Endothelial cell of umbilical vein (primary cell): Measurements from ENCODE around the gene CYP19A1.

Source experiments
- CTCF ChIP-seq, 2 donors: IDR thresholded peaks; 1 replicate in 1 of 2; 2 replicates in 1 of 2; pipeline ENCODE4 v1.5.1; 2011; ENCODE audit warnings: low read length in 2 of 2, mild to moderate bottlenecking in 2 of 2, moderate library complexity in 2 of 2, control low read depth in 1 of 2, inconsistent platforms in 1 of 2, low read depth in 1 of 2; ENCODE audit not compliant: insufficient read depth in 1 of 2; ENCODE audit errors: extremely low read depth in 1 of 2
- EZH2 ChIP-seq: IDR thresholded peaks from 2 replicates; pipeline ENCODE4 v1.6.1; 2012; ENCODE audit warnings: borderline replicate concordance, low read depth, mild to moderate bottlenecking, moderate library complexity, low read length, inconsistent platforms; ENCODE audit not compliant: severe bottlenecking
- JUN ChIP-seq: IDR thresholded peaks from 2 replicates; pipeline ENCODE4 v1.6.1; 2011; ENCODE audit warnings: borderline replicate concordance, low read depth; ENCODE audit not compliant: insufficient read length, insufficient read depth
- POLR2A ChIP-seq: IDR thresholded peaks from 2 replicates; pipeline ENCODE4 v1.6.1; 2012; ENCODE audit warnings: low read depth, mild to moderate bottlenecking, control low read depth, low read length

DNA sequence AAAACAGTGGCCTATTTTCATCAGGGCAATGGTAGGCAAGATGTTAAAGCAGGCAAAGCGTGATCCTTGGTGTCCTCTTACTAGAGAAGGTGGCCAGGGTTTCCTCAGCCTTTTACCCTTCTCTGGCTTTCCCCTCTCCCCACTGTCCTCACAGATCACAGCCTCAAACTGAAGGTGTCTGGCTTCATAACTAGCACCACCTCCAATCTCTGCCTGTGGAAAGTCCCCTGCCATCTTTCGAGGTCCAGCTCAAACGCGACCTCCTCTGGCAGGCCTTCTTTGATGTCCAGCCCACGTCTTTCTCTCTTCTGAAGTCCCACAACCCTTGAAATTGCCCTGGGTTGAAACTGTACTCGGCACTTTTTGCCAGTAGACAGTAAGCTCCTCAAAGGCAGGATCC lies 35.9 kb downstream of the CYP19A1 start:
- no peak for TF ChIP-seq JUN
- no peak for TF ChIP-seq CTCF (IDR thresholded peaks at IDR 0.05; ENCODE audit: extremely low read depth in 1 of 2, insufficient read depth in 1 of 2, low read depth in 1 of 2, low read length in 2 of 2)
- TF ChIP-seq POLR2A: no peak
- no peak for TF ChIP-seq EZH2
